Uterus (tissue), 2 donors: Measurements from ENCODE around the gene PRDX2.

Experiments used
- POLR2A ChIP-seq, 2 donors: fragments of 450-650 bp; IDR thresholded peaks; one replicate each; pipeline ENCODE4 v1.6.1; 2016; ENCODE audit warnings: antibody characterized with exemption in 2 of 2, mild to moderate bottlenecking in 1 of 2, moderate library complexity in 1 of 2
- TF ChIP-seq, protein P1 (sequence below), 4 experiments: fragments of 200-600 bp in 2 of 4; fragments of 450-650 bp in 2 of 4; sonication (generic) in 2 of 4; IDR thresholded peaks; one replicate each; pipeline ENCODE4 v1.5.1; 2016 to 2019; ENCODE audit warnings: antibody characterized with exemption in 4 of 4, mild to moderate bottlenecking in 2 of 4, moderate library complexity in 1 of 4

- TF ChIP-seq, protein P1, sequence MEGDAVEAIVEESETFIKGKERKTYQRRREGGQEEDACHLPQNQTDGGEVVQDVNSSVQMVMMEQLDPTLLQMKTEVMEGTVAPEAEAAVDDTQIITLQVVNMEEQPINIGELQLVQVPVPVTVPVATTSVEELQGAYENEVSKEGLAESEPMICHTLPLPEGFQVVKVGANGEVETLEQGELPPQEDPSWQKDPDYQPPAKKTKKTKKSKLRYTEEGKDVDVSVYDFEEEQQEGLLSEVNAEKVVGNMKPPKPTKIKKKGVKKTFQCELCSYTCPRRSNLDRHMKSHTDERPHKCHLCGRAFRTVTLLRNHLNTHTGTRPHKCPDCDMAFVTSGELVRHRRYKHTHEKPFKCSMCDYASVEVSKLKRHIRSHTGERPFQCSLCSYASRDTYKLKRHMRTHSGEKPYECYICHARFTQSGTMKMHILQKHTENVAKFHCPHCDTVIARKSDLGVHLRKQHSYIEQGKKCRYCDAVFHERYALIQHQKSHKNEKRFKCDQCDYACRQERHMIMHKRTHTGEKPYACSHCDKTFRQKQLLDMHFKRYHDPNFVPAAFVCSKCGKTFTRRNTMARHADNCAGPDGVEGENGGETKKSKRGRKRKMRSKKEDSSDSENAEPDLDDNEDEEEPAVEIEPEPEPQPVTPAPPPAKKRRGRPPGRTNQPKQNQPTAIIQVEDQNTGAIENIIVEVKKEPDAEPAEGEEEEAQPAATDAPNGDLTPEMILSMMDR (IDR thresholded peaks at IDR 0.05) = no peak
- no peak for TF ChIP-seq POLR2A (IDR thresholded peaks at IDR 0.05)
Measured at GRCh38 chr19:12767666-12768065, 33.9 kb downstream of the PRDX2 start.
